ENCODE measurements around the gene RPS6KB2.

DNA sequence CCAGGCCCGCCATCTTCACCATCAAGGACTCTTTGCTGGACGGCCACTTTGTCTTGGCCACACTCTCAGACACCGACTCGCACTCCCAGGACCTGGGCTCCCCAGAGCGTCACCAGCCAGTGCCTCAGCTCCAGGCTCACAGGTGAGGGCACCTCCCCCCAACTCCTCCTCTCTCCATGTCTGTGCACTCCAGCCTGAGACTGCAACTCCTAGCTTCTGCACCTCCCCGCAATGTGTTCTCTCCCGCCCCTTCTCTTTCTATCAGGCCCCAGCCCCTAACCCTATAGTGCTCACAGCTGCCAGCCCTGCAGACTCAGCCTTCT, 32.1 kb upstream of the RPS6KB2 start:
- TF ChIP-seq CTCF (conservative IDR thresholded peaks at IDR 0.05 in 1 of 2, IDR thresholded peaks at IDR 0.05 in 1 of 2; ENCODE audit: extremely low read depth in 1 of 2, insufficient read depth in 1 of 2, low read depth in 1 of 2, low read length in 2 of 2) (no peak), EZH2 (IDR thresholded peaks at IDR 0.05; ENCODE audit: borderline replicate concordance, low read length) (no peak)

Data from mammary epithelial cell (primary cell).